SHP77 (cell line): ENCODE data around the gene TRPM2.
A peak's percentile ranks its signal among the peaks of the same experiment; 100 is the strongest.

Source experiments
- DNase-seq, 2 experiments: peaks; one replicate each; lab custom pipeline; 2025; lab: John Stamatoyannopoulos, UW

The TRPM2 gene

DNA sequence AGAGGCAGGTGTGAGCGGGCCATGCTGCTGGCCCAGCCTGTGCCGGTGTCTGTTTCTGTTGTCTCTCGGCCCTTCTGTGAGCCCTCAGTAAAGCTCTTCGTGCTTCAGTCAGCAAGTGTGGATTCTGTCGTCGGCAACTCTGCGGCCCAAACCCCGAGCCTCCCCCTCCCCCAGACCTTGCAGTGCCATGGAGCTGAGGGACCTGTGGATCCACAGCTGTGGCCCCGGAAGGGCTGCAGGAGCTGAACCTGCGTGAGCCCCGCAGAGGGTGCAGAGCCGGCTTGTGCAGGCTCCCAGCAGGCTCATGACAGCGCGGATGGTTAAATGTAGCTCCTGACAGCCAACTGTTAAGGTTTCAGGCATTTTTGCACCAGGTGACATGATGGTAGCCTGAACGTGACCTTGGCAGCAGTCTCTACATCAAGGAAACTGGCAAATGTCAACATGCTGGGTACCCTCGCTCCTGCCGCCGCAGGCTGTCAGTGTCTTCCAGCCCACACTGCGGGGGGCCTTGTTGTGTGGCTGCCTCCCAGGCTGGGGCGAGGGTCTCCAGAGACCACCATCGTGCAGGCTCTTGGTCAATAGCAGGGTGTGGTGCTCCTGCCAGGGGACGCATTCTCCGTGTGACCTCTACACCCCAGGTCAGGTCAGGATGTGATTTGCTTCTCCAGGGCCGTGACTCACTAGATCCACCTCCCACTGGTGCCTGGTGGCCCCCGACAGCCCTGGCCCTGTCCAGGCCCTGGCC, 108.8 kb downstream of the TRPM2 start:
- no peak for DNase-seq

DNA sequence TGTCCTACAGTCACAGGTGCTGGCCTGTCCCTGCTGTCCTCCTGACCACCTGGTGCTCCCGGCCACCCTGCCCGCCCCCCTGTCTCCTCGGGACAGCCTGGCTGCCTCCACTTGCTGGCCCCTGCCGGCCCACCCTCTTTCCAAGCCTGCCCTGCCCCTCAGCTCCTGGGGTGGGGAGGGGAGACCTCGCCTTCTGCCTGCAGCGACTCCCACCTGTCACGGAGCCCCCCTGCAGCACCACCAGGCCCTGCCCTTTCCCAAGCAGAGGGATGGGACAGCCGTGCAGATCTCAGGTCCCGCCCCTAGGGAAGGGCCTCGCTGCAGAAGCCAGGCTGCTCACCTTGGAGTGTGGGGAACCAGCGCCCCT, 109.4 kb downstream of the TRPM2 start:
- DNase-seq = no peak

DNA sequence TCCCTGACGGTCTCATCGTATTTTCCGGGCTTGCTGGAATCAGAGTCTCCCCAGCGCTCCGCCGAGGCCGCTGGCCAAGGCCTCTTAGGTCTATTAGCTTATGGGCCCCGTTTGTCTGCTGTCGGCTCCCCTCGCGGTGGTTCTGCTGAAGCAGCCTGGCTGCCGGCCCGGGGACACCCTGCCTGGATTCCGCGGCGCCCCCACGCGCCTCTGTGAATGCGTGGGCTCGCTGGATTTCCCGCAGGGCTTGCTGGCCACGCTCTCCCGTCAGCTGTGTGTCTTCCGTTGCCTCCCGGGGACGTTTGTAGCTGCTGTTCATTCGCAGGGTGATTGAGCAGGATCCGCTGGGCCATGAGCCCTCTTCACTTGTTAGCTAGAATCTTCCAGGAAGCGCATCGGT, 110.3 kb downstream of the TRPM2 start:
- no peak for DNase-seq

DNA sequence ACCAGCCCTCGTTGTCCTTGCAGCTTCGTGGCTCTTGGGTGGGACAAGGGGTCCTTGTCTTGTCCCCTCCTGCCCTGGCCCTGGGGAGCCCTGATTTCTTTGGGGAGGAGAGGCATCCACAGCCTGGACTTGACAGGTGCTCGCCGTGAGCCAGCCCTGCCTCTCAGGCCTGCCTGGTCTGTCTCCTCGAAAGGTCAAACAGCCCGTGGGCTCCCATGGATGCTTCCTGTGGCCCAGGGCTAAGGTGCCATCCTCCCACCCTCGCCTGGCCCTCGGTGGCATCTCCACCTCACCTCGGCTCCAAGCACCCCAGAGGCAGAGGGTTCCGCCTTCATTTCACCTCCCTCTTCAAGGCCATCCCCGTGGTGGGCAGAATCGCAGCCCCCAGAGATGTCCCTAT, 110.9 kb downstream of the TRPM2 start:
- no peak for DNase-seq

DNA sequence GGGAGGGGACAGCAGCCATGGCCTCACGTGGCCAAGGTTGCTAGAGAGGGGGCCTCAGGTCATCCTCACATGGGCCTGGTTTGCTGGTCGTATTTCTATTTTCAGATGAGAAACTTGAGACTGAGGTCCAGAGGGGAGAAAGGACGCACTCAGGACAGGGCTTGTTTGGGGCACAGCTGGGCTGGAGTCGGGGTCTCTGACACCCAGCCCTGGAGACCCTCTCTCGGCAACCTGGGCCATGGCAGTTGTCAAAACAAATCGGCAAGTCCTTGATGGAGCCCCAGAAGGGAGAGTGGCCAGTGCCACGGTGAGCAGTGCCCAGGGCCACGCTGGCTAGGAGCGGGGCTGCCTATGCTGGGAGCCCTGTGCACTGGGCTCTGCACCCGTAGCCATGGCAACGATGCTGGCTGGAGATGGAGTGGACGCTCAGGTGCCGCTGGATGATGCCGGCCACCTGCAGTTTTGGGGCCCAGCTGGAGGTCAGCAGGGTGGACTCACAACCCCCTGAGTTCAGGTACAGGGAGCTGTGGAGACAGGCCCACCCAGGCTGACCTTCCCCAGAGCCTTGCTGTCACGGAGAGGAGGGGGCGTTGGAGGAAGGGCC, 113.0 kb downstream of the TRPM2 start:
- no peak for DNase-seq

DNA sequence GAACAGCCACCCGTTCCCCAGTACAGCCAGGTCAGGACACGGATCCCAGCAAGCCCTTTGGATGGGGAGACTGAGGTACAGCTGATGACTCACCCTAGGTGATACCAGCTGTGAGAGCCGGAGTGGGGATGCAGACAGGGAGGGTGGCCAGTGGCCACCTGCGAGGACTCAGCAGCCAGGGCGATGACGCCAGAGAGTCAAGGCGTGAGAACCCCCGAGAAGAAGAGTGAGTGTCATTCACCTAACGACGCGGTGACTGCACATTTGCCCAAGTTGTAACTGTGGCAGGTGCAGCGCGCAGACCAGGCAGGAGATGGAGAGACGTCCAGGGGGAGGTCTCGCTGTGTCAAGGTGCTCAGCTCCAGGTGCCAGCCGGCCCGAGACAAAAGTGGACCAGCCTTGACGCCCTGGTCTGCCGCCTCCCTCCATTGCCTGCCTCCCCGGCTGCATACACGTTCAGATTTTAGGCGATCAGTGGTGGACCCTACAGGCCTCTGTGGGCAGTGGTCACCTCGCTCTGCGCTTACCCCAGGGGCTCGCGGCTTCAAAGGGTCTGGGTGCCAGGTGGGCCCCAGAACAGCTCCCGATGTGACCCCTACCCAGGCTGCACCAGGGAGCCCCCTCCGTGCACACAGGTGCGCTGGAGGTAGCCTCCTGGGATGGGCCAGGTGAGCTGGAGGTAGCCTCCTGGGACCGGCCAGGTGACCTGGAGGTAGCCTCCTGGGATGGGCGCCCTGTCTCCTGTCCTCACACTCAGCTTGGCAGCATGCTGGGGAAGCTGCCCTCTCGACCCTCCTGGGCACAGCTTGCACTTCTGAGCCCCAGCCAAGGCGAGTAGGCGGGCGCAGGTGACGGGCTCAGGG, 113.8 kb downstream of the TRPM2 start:
- DNase-seq = no peak

DNA sequence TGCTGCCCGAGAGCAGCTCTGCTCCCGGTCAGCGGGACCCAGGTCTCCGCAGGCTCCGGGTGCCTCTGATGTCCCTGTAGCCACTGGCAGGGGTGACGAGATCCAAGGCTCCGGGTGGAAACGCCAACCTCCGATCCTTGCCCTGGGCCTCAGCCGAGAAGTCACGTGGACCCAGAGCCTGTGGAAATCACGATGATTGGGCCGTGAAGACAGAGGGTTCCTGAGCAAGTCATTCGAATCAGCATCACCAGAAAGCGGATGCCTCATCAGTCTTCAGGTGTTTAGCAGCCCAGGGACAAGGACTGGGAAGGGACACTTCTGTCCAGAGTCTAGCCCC, 114.4 kb downstream of the TRPM2 start:
- DNase-seq = no peak

DNA sequence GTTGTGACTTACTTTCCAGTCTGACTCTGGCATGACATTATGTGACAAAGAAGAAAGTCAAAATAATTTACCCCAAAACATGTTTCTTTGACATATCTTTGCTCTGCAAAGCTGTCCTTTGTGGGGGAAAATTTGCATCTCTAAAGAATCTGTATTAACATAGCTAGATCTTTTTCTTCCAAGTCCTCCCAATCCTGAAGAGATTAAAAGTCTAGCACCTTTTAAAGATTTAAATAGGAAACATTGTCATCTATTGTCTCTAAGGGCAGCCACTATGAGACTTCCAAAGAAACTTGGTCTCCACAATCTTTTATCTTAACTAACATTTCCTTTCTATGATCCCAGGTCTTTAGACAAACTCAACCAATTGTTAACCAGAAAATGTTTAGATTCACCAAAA, 117.9 kb downstream of the TRPM2 start:
- no peak for DNase-seq

DNA sequence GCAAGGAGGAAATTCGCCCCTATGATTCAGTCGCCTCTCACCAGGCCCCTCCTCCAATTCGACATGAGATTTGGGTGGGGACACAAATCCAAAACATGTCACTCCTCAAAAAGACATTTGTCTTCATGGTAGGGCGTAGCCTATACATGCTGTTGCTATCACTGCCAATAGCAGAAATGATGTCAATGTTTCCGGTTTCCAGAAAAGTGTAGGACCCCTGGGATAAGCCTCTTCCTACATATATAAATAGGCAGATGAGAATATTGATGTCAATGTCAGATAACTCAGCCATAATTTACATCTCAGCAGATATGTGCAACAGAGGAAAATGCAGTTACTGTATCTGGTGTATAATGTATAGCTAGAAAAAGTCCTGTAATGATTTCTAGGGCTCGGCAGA, 118.6 kb downstream of the TRPM2 start:
- DNase-seq = no peak

DNA sequence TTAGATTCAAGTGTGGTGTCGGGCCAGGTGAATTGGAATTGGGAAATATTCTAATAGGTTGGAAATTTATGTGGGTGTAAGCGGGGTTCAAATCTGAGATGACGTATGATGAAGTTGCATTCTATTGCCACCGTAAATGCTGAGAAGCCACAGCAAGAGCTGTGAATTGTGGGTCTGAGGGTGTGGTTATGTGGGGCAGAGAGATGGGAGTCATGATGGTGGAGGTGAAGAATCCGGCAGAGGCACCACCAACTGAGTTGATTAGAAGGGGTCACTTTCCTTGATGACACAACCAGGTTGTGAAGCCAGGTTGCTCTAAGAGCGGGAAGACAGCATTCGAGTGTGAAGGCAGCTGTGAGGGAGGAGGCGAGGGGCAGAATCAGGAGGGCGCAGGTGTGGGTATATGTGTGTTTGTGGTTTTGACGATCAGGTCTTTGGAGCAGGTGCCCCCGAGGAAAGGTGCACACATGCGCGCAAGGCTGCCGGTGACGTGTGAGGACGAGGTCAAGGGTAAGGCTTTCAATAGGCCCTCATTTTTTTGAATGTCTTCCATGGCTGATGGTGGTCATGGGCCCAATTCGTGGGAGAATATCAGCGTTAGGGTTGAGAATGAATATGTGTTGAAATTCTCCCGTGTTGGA, 120.6 kb downstream of the TRPM2 start:
- DNase-seq = no peak

DNA sequence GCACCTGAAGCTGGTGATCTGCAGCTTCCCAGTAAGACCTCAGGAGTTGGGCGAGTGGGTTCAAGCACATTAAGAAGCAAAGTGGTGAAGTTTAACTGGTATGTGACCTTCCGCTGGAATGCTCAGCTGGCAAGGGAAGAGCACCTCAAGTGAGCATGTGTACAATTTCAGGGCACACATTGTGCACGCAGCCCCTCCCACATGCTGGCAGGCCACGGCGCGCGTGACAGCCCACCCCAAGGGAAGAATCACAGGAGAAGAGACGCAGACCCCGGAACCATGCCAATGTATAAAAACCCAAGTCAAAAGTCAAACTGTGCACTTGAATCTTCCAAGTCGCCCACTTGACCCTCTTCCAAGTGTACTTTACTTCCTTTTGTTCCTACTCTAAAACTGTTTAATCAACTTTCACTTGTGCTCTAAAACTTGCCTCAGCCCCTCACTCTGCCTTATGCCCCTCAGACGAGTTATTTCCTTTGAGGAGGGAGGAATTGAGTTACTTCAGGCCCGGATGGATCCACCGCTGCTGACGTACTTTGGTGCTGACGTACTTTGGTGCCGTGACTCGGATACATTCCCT, 121.9 kb downstream of the TRPM2 start:
- no peak for DNase-seq

DNA sequence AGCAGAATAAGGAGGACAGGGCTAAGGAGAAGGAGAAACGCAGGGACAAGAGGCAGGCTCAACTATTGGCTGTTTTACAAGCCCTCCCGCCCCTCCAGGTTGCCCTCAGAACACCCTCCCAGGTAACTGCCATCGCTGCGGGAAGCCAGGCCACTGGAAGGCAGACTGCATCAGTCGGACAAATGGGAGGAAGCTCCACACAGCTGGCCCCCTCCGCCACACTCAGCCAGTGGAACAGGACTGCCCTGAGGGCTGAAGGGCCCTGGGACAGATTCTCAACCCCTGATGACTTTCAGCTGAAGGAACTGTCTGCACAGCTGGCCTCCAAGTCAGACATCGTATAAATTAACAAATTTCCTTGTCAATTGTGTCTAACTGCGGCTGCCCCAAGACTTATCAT, 123.7 kb downstream of the TRPM2 start:
- no peak for DNase-seq

DNA sequence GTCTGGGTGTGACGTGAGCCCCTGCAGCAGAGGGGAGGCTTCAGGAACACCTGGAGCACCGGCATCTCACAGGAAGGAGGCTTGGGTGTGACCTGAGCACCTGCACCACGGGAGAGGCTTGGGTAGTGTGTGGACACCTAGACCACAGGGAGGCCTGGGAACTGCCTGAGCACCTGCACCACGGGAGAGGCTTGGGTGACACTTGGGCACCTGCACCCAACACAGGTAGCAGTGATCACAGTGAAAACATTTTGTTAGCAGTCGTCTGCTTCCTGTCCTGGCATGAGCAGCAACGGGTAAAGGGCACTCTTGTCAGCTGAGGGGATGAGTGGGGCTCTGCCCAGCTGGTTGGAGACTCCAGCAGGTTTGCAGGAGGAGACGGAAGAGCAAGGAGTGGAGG, 124.3 kb downstream of the TRPM2 start:
- DNase-seq = no peak

DNA sequence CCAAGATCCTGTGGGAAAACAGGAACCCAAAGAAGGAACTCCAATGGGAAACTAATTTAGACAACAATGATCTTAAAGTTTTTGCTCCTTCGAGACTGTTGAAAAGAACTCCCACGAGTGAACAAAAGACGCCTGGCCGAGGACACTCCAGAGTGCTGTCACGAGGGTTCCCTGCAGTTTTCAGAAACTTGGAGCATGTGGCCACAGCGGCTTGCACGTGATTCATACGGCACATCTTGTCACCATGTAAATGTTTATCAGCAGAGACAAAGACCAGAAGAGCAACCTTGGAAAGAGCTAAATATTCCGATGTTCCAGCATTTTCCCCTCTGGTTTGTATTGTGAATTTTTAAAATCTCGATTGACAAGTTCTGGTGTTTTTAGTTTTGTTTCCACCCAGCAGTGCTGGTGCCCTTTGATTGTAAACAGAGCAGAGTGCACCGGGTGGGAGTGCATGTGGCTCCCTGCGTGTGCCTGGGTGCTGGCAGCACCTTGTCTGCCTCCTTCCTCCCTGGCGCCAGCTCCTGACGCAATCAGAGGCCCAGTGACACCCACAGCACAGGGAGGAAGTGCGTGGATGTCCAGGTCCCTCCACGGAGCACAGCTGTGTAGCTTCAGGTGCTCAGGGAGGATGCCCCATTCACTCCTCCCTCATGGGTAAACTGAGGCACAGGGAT, 124.8 kb downstream of the TRPM2 start:
- no peak for DNase-seq

DNA sequence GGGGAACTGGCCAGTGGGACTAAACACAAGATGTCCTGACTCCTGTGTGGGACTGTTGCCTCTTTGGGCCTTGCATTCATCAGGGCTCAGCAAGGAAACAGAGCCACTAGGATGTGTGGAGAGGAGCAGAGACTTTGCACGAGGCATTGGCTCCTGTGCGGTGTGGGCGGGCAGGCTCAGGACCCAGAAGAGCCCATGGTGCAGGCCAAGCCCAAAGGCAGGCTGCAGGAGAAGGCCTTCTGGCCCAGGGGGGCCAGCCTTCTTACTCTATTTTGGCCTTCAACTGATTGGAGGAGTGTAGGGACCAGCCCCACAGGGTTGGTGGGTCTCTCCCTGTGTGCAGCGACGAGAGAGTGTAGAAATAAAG, 125.4 kb downstream of the TRPM2 start:
- no peak for DNase-seq

DNA sequence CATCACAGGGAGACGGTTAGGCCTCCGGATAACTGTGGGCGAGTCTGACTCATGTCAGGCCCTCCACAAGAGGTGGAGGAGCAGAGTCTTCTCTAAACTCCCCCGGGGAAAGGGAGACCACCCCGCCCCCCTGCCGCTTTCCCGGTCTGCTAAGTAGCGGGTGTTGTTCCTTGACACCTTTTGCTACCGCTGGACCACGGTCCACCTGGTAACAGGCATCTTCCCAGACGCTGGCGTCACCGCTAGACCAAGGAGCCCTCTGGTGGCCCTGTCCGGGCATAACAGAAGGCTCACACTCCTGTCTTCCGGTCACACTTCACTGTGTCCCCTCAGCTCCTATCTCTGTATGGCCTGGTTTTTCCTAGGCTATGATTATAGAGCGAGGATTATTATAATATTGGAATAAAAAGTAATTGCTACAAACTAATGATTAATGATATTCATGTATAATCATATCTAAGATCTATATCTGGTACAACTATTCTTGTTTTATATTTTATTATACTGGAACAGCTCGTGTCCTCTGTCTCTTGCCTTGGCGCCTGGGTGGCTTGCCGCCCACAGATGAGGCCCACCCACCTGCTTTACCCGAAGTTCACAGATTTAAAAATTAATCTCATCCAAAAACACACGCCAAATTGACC, 126.3 kb downstream of the TRPM2 start:
- peak in 1 of 2 experiments; percentile 18 for DNase-seq

DNA sequence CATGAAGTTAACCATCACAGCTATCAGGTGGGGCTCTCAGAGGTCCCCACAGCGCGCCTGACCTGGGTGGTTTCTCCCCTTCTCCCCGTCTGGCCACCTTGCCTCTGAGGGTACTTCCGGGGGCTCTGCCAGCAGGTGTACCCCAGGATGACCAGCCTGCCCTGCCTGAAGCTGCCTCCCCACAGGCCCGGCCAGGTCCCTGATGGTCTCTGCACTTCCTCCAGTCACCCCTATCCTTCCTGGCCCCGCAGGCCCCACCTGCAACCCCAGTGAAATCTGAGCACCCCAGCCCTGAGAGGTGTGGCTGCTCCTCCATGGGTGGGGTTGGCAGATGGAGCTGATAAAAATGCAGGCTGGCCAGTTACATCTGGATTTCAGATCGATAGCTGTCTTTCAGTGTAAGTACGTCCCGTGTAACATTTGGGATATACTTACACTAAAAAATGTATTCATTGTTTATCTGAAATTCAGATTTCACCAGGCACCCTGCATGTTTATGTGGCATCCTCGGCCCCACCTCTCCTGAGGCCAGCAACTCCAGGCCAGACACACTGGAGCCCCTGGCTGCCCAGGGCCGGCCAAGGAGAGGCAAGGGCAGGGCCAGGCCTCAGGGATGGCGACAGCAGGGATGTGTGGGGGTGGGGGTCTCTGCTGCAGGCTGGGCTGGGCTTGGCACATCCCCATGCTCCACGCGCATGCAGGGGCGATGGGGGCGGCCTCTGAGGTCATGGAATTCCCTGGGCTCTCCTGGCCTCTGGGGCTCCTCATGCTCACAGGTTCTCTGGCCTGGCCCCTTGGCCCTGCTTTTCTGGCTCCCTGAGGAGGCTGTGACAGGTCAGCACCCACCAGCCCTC, 127.0 kb downstream of the TRPM2 start:
- DNase-seq = no peak

DNA sequence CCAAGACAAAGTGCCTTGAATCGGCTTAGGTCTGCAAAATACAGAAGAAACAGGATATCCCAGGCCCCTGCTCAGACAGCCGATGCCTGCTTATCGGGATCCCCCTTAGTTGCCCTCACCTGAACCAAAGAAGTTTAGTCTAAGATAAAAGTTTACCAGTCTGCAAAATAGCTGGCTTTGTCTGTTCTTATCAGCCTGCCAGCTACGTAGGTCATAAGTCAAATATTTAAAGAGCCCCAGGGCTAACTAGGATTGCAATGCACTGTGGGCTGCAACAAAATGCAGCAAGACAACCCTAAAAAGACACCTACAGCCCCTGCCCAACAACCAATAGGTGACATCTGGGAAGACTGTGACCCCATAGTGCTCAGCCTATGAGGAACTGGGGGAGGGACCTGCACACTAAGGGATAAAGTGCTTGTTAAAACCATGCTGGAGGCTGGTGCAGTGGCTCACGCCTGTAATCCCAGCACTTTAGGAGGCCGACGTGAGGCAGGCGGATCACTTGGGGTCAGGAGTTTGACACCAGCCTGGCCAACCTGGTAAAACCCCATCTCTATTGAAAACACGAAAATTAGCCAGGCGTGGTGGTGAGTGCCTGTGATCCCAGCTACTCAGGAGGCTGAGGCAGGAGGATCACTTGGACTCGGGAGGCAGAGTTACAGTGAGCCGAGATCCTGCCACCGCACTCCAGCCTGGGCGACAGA, 129.3 kb downstream of the TRPM2 start:
- no peak for DNase-seq

DNA sequence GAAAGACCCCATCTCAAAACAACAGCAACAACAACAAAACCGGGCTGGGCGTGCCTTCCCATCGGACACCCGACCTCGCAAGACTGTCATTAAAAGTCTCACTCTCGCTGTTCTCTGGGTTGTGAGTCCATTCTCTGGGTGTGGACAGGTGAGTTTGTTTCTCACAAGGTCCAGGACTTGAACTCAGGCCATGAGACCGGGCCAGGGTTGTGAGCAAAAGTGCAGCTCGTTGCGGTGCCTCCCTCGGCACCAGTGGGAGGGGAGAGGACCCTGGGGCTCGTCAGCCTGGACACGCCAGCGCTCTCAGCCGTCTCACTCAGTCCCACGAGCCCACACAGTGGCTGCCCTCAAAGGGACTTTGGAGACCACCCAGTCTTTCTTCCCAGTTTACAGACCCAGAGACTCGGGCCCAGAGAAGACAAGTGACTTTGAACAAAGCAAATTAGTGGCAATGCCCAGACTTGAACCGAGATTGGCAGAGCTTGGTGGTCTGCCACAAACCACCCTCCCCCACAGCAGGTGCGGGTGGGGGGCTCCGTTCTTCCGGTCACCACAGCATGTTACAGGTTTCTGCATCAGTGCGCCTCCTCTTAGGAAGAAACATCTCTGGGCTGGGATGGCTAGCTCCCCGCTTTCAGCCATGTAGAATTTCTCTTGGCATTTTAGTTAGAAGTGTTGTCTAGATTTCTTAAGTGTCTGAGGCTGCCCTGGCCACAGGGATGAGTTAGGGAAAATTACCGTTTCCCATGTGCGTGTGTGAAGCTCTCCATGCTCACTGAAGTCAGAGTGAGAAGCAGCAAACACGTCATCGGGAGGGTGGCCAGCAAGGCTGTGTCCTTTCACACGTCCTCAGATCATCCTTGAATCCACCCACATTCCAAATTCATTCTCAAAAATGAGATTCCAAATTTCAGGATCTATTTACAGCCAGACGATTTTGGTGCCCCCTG, 130.1 kb downstream of the TRPM2 start:
- DNase-seq = no peak
